NCI-H128 (cell line): ENCODE measurements around the gene CHMP5.
A peak's percentile ranks its signal among the peaks of the same experiment; 100 is the strongest.

ENCODE experiments used
- DNase-seq: peaks from one replicate; lab custom pipeline; 2025; ENCODE audit not compliant: unreplicated experiment; lab: John Stamatoyannopoulos, UW

Gene CHMP5

GRCh38 chr9:33273266-33273971, 8.6 kb downstream of the CHMP5 start:
- DNase-seq, result no peak

- no peak for DNase-seq
Measured at GRCh38 chr9:33273972-33274328, 9.1 kb downstream of the CHMP5 start.

GRCh38 chr9:33277484-33277883, 12.6 kb downstream of the CHMP5 start:
- DNase-seq, result no peak

GRCh38 chr9:33285502-33285901, 20.7 kb downstream of the CHMP5 start:
- no peak for DNase-seq

- no peak for DNase-seq
Measured at GRCh38 chr9:33287087-33287490, 22.2 kb downstream of the CHMP5 start.

GRCh38 chr9:33288235-33288634, 23.4 kb downstream of the CHMP5 start:
- no peak for DNase-seq

GRCh38 chr9:33288828-33289483, 24.1 kb downstream of the CHMP5 start:
- DNase-seq, result no peak

- DNase-seq, result no peak
Measured at GRCh38 chr9:33289496-33289895, 24.6 kb downstream of the CHMP5 start.

- no peak for DNase-seq
Measured at GRCh38 chr9:33289936-33290246, 25.0 kb downstream of the CHMP5 start.

- DNase-seq, result peak; percentile 96
Measured at GRCh38 chr9:33290247-33291030, 25.6 kb downstream of the CHMP5 start, which contains the start of gene NFX1. TSS of gene NFX1 (plus strand) at chr9:33290516. CDS start at chr9:33290573, 57 bp downstream.

- DNase-seq, result no peak
Measured at GRCh38 chr9:33291031-33291397, 26.2 kb downstream of the CHMP5 start.

- no peak for DNase-seq
Measured at GRCh38 chr9:33291901-33292300, 27.1 kb downstream of the CHMP5 start.

GRCh38 chr9:33293782-33294181, 28.9 kb downstream of the CHMP5 start:
- no peak for DNase-seq

- no peak for DNase-seq
Measured at GRCh38 chr9:33294670-33295432, 30.0 kb downstream of the CHMP5 start.

GRCh38 chr9:33295571-33295970, 30.7 kb downstream of the CHMP5 start:
- no peak for DNase-seq

GRCh38 chr9:33297432-33297831, 32.6 kb downstream of the CHMP5 start:
- DNase-seq, result no peak

GRCh38 chr9:33300546-33300945, 35.7 kb downstream of the CHMP5 start:
- no peak for DNase-seq

GRCh38 chr9:33304362-33304761, 39.5 kb downstream of the CHMP5 start:
- DNase-seq, result no peak

GRCh38 chr9:33306037-33306436, 41.2 kb downstream of the CHMP5 start:
- no peak for DNase-seq

- DNase-seq, result no peak
Measured at GRCh38 chr9:33307067-33307466, 42.2 kb downstream of the CHMP5 start.

- no peak for DNase-seq
Measured at GRCh38 chr9:33309903-33310302, 45.1 kb downstream of the CHMP5 start.
